ENCODE measurements around the gene RIOK1. TPM values are rescaled to one million over a fixed set of nuclear protein-coding genes. Genes with fewer than 3 reads are reported as not detected.

The RIOK1 gene
- total RNA-seq, 4 donors from 2014 or later = 9.0 to 24.8 (median 13.9) TPM

DNA sequence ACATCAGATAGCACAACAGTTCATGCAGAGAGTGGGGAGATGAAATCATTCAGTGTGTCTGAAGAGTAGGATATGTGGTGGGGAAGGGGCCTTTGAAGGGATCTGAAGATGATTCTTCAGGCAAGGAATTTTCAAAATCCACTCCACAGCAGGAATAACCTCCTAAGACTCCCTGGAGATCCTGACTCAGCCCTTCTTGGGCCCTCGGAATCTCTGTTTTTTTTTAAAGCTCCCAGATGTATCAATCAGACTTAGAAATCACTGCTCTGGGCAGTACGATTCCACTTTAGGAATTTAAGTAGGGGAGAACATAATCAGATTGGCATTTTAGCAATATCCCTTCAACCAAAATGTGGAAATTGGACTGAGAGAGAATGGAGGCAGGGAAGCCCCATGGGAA, 55.5 kb downstream of the RIOK1 start:
- TF ChIP-seq, protein P1, sequence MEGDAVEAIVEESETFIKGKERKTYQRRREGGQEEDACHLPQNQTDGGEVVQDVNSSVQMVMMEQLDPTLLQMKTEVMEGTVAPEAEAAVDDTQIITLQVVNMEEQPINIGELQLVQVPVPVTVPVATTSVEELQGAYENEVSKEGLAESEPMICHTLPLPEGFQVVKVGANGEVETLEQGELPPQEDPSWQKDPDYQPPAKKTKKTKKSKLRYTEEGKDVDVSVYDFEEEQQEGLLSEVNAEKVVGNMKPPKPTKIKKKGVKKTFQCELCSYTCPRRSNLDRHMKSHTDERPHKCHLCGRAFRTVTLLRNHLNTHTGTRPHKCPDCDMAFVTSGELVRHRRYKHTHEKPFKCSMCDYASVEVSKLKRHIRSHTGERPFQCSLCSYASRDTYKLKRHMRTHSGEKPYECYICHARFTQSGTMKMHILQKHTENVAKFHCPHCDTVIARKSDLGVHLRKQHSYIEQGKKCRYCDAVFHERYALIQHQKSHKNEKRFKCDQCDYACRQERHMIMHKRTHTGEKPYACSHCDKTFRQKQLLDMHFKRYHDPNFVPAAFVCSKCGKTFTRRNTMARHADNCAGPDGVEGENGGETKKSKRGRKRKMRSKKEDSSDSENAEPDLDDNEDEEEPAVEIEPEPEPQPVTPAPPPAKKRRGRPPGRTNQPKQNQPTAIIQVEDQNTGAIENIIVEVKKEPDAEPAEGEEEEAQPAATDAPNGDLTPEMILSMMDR (IDR thresholded peaks at IDR 0.05; ENCODE audit: low read depth) = no peak

DNA sequence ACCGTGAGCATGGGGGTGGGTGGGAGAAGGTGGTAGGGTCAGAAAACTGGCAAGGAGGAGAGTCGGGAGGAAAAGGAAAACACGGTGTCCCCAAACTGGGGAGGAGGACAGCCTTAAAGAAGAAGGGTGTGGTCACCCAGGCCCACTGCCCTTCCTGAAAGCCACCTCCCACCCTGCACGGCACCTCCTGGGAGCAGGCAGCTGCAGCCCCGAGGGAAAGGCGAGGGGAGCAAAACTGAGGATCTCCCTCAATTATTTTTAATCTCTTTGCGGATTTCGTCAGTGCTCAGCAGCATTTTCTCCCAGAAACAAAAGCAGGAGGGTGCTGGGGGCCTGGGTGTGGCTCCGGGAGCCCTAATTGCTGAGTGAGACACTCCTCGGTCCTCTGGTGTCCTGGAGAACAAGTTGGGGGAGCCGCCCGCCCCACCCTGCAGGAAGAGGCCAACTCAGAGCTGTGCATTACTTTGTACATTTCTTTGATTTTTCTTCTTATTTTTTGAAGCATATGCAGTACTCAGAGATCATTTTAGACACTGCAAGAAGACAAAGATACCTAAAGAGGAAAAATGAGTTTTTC, 56.4 kb downstream of the RIOK1 start:
- TF ChIP-seq, protein P1 (IDR thresholded peaks at IDR 0.05; ENCODE audit: low read depth) = no peak

DNA sequence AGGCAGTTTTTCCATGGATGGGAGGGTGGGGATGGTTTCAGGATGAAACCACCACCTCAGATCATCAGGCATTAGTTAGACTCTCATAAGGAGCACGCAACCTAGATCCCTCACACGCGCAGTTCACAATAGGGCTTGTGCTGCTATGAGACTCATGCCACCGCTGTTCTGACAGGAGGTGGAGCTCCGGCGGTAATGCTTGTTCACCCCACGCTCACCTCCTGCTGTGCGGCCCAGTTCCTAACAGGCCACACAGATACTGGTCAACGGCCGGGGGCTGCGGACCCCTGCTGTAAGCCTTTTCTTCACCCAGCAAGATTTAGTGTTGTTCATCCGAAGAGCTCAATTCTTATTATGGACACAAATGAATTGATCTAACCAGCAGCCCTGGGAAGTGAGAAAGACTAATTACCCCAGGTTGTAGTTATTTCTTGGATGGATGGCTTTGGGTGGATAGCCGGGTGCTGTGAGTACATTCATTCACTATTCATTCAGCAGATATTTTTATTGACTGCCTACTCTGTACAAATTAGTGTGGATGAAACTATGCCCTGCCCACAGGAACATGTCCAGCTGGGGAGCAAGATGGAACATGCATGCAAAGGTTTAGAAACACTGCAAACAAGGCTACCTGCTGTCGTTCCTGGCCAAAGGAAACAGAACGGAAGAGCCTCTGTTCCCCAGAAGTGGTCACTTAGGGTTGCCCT, 57.2 kb downstream of the RIOK1 start:
- TF ChIP-seq, protein P1 (IDR thresholded peaks at IDR 0.05; ENCODE audit: low read depth) = no peak

DNA sequence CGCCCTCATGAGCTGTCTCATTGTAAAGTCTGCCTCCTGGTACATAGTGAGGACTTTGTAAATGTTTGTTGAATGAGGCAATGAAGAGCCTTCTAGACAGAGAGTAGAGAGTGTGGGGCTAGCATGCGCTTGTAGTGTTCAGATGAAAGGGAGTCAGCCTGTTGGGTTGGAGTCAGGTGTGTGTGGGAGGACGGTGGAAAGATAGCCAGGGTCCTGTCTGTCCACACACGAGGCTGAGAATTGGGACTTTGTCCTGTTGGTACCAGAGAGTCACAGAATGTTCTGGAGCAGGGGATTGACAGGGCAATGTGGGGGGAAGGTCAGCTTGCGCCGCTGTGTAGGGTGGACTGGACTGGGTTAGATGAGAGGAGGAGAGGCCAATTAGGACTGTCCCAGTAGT, 58.6 kb downstream of the RIOK1 start:
- TF ChIP-seq, protein P1 (IDR thresholded peaks at IDR 0.05; ENCODE audit: low read depth) = no peak

DNA sequence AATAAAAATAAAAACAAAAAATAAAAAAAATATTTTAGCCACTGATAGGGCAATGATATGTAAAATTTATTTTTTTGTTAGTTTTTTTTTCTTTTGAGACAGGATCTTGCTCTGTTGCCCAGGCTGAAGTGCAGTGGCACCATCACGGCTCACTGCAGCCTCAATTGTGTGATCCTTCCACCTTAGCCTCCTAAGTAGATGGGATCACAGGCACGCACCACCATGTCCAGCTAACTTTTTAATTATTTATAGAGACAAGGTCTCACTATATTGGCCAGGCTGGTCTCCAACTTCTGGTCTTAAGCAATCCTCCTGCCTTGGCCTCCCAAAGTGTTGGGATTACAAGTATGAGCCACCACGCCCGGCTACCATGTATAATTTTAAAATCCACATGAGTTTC, 59.4 kb downstream of the RIOK1 start:
- TF ChIP-seq, protein P1 (IDR thresholded peaks at IDR 0.05; ENCODE audit: low read depth) = no peak

DNA sequence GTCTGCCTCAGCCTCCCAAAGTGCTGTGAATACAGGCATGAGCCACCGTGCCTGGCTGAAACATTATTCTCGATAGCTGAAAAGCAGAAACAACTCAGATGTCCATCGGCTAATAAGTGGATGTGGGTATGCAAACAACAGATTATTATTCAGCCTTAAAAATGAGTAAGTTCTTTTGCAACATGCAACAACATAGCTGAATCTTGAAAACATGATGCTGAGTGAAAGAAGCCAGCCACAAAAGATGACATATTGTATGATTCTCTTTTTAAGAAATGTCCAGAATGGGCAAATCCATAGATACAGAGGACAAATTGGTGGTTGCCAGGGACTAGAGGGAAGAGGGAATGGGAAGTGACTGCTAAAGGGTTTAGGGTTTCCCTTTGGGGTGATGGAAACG, 61.7 kb downstream of the RIOK1 start:
- TF ChIP-seq, protein P1 (IDR thresholded peaks at IDR 0.05; ENCODE audit: low read depth) = no peak

DNA sequence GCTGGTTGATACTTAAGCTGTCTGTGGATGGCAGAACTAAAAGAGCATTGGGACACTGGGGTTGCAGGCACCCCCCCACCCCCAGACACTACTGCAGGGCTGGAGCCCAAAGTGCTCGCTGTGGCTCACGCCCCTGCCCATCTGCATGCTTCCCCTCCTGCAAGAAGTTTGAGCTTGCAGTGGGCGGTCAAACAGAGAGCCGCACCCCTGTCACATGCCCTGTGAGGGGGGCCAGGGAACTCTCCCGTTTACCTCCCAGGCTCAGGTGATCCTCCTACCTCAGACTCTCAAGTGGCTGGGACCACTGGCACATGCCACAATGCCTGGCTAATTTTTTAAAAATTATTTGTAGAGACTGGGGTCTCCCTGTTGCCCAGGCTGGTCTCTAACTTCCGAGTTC, 63.3 kb downstream of the RIOK1 start:
- TF ChIP-seq, protein P1 (IDR thresholded peaks at IDR 0.05; ENCODE audit: low read depth) = no peak

Data from subcutaneous adipose tissue (tissue), 4 donors.